Measurements from ENCODE around the gene EML4.
"Not testable (repeated sequence)": the region's sequence is repeated elsewhere in the genome, so short reads cannot be mapped to it uniquely, and the experiment has no call there.

- not testable (repeated sequence) for TF ChIP-seq CTCF (conservative IDR thresholded peaks at IDR 0.05; ENCODE audit: low read length); EZH2phosphoT487 (IDR thresholded peaks at IDR 0.05; ENCODE audit: borderline replicate concordance)
These were observed 38.3 kb upstream of the EML4 start for GRCh38 chr2:42130858-42131257.
